Glomerular visceral epithelial cell (primary cell): Measurements from ENCODE around the gene NXPH1.

Experiments used
- DNase-seq: peaks from one replicate; pipeline ENCODE4 v3.0.0-alpha.2; 2016; ENCODE audit errors: extremely low spot score

Gene NXPH1

GRCh38 chr7:8594115-8594514, 160.7 kb downstream of the NXPH1 start:
- no peak for DNase-seq

- no peak for DNase-seq
Observed at GRCh38 chr7:8597565-8597964, 164.2 kb downstream of the NXPH1 start.

- DNase-seq, result no peak
Observed at GRCh38 chr7:8601121-8601520, 167.7 kb downstream of the NXPH1 start.

- DNase-seq, result no peak
Observed at GRCh38 chr7:8605221-8605620, 171.8 kb downstream of the NXPH1 start.

GRCh38 chr7:8612584-8612983, 179.2 kb downstream of the NXPH1 start:
- DNase-seq, result no peak

- DNase-seq, result no peak
Observed at GRCh38 chr7:8613191-8613590, 179.8 kb downstream of the NXPH1 start.

GRCh38 chr7:8615019-8615418, 181.6 kb downstream of the NXPH1 start:
- no peak for DNase-seq

DNA sequence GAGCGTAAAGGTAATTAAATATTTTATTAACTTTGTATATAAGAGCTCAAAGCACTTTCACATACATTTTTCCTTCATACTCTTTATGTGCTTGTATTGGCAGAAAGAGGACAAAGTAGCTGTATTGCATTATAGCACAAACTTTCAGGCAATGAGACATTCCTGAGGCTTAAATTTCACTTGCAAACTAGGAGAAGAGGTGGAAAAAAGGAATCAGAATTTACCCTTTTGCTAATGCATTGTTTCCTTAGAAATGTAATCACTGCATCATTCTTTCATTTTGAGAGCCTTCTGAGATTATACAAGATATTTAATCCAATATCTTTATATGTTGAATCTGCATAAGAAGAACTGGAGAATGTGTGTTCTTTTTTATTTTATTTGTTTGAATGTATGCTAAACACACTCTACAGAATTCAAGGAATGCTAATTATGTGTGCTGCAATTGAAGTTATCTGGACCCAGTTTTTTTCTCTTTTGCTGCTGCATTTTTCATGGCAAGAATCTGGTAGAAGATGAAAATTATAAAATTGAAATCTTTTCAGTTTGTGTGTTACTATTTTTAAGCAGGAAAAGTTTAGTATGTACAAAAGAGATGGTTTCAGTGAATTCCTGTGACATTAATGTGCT, 185.1 kb downstream of the NXPH1 start:
- no peak for DNase-seq

GRCh38 chr7:8620169-8620568, 186.8 kb downstream of the NXPH1 start:
- no peak for DNase-seq

- DNase-seq, result no peak
Observed at GRCh38 chr7:8625612-8626011, 192.2 kb downstream of the NXPH1 start.

DNA sequence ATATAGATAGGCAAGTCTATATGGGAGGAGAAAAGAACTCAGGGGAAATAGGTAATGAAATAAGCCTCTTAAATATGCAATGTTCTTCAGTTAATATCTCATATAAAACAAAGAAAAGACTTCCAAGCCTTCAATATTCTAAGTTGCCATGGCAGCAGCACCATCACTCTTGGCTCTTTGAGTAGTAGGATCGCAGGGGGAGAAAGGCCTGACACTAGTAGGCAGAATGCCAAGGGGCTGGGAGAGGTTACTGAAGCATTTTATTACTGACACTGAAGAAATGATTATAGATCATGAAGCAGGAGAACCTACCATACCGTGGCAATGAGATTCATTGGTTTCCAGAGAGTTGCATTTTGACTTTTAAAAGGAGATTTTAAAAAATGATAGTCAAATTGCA, 193.9 kb downstream of the NXPH1 start:
- DNase-seq, result no peak

- no peak for DNase-seq
Observed at GRCh38 chr7:8628656-8629055, 195.2 kb downstream of the NXPH1 start.

GRCh38 chr7:8629504-8629903, 196.1 kb downstream of the NXPH1 start:
- DNase-seq, result no peak

DNA sequence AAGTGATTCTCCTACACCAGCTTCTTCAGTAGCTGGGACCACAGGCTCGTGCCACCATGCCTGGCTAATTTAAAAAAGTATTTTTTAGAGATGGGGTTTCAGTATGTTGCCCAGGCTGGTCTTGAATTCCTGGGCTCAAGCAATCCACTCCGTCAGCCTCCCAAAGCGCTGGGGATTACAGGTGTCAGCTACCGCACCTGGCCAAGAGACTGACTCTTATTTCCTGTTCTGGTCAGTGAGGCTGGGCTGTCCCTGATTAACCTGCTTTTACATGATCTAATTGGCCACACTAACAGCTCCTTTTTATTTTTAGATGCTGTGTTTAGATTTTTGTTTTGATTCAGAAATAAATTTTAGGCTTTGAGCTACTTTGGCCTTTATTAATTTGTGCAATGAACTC, 203.9 kb downstream of the NXPH1 start:
- no peak for DNase-seq

GRCh38 chr7:8638076-8638475, 204.7 kb downstream of the NXPH1 start:
- no peak for DNase-seq

- no peak for DNase-seq
Observed at GRCh38 chr7:8639668-8640067, 206.3 kb downstream of the NXPH1 start.

DNA sequence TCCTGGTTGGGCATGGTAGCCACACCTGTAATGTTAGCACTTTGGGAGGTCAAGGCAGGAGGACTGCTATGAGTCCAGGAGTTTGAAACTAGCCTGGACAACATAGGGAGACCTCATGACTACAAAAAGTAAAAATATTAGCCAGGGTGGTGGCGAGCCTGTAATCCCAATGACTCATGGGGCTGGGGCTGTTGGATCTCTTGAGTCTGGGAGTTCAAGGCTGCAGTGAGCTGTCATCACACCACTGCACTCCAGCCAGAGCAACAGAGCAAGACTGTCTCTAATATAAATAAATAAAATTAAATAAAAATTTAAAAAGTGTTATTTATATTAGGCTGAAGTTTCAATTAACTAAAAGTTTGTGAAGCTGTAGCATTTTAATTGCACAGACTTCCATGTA, 207.3 kb downstream of the NXPH1 start:
- DNase-seq, result no peak

DNA sequence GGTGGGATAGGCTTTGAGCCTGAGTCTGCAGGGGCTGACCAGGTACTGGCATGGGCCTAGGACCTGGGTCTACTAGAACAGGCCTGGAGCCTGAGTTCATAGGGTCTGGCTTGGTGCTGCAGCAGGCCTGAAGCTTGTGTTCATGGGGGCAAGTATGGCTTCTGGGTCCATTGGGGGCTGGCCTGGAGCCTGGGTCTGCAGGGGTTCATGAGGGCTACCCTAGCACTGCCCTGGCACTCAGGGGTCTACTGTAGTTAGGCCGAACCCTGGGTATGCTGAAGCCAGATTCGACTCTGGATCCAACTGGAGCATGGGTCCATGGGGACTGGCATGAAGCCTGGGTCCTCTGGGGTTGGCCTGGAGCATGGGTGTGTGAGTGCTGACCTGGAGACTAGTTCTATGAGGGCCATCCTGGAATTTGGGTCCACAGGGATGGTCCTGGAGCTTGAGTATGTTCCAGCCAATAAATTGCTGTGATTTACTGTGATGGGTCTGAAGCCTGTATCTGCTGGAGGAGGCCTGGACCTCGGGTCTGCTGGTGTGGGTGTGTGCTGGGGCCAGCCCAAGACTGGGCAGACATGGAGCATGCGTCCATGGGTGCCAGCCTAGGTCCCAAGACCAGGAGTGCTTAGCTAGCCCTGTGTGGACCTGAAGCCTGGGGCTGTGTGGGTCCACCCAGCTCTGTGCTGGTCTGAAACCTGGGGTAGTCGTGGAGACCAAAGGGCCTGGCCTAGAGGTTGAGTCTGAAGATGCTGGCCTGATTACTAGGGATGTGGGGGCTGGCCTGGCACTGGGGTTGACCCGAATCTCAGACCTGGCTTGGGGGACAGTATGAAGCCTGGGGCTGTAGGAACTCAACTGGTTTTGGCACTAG, 235.5 kb downstream of the NXPH1 start:
- DNase-seq, result no peak

- DNase-seq, result no peak
Observed at GRCh38 chr7:8669501-8669851, 236.1 kb downstream of the NXPH1 start.

- no peak for DNase-seq
Observed at GRCh38 chr7:8684426-8684825, 251.0 kb downstream of the NXPH1 start.

DNA sequence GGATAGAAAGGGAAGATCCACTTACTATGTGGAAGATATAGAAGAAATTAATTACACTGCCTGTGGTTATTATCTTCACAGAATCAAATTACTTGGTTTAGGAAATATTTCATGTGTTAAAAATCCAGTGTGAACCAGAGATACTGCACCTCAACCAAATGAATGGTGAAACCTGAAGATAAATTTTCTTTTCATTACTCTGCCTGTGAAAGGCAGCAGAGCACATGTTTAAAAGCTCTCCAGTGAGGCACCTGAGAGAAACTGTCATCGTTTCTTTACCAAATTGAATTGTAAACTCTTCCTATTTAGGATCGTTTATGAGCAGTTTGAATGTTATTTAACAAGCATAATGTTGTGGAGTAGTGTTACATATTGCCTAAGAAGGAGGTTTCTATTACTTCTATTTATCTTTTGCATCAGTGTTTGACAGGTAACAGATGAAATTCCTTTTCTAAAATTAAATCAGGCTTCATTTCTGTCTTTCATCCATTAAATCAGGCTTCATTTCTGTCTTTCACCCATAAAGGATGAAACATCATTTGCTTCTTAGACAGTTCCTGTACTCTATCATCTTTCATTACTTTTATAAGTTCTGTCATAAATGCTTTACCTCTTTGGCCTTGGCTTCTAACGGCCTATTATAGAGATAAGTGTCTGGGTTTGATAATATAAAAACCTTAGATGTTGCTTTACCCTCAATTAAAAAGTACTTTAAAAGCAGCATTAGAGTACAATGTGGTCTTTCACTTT, 266.6 kb downstream of the NXPH1 start:
- no peak for DNase-seq

GRCh38 chr7:8702807-8703206, 269.4 kb downstream of the NXPH1 start:
- DNase-seq, result no peak

- DNase-seq, result no peak
Observed at GRCh38 chr7:8710124-8710523, 276.7 kb downstream of the NXPH1 start.
